HG02884 (cell line): ENCODE data around the gene FERD3L.

ENCODE experiments used
- ATAC-seq: cut with Tn5 transposase; IDR thresholded peaks from one replicate; pipeline ENCODE4 v1.9.1; 2021; ENCODE audit warnings: mild to moderate bottlenecking, moderate library complexity; ENCODE audit not compliant: unreplicated experiment

Gene FERD3L

GRCh38 chr7:19117091-19117869 lies 27.9 kb downstream of the FERD3L start, which contains the start of gene TWIST1:
TWIST1 (minus strand) TSS chr7:19117636; CDS start chr7:19117321, 315 bp downstream.
- no peak for ATAC-seq

- ATAC-seq: no peak
Observed at GRCh38 chr7:19116121-19117090, 28.8 kb downstream of the FERD3L start.

GRCh38 chr7:19114551-19114855 lies 30.7 kb downstream of the FERD3L start:
- no peak for ATAC-seq

- no peak for ATAC-seq
Observed at GRCh38 chr7:19113855-19114550, 31.2 kb downstream of the FERD3L start.

- ATAC-seq: no peak
Observed at GRCh38 chr7:19113002-19113350, 32.2 kb downstream of the FERD3L start.

GRCh38 chr7:19112274-19113001 lies 32.8 kb downstream of the FERD3L start:
- no peak for ATAC-seq

GRCh38 chr7:19111474-19112273 lies 33.5 kb downstream of the FERD3L start:
- ATAC-seq: no peak

GRCh38 chr7:19110776-19111175 lies 34.4 kb downstream of the FERD3L start:
- no peak for ATAC-seq

- ATAC-seq: no peak
Observed at GRCh38 chr7:19110026-19110730, 35.0 kb downstream of the FERD3L start.

- no peak for ATAC-seq
Observed at GRCh38 chr7:19109000-19109946, 35.9 kb downstream of the FERD3L start.

GRCh38 chr7:19107356-19108146 lies 37.7 kb downstream of the FERD3L start:
- ATAC-seq: no peak

- no peak for ATAC-seq
Observed at GRCh38 chr7:19107081-19107355, 38.2 kb downstream of the FERD3L start.

- no peak for ATAC-seq
Observed at GRCh38 chr7:19106241-19107080, 38.8 kb downstream of the FERD3L start.

GRCh38 chr7:19105546-19105945 lies 39.7 kb downstream of the FERD3L start:
- no peak for ATAC-seq

- ATAC-seq: no peak
Observed at GRCh38 chr7:19104811-19105210, 40.4 kb downstream of the FERD3L start.

GRCh38 chr7:19102884-19103283 lies 42.3 kb downstream of the FERD3L start:
- ATAC-seq: no peak

- no peak for ATAC-seq
Observed at GRCh38 chr7:19101909-19102308, 43.3 kb downstream of the FERD3L start.
